HG03280 (cell line): ENCODE results near the gene B4GALT3.

ENCODE experiments used
- ATAC-seq: cut with Tn5 transposase; IDR thresholded peaks from one replicate; pipeline ENCODE4 v1.9.1; 2021; ENCODE audit warnings: mild to moderate bottlenecking, moderate library complexity; ENCODE audit not compliant: unreplicated experiment

B4GALT3 gene

GRCh38 chr1:161131523-161132409 lies 45.5 kb downstream of the B4GALT3 start:
- ATAC-seq: no peak

- ATAC-seq: no peak
Measured at GRCh38 chr1:161130266-161130665, 47.0 kb downstream of the B4GALT3 start.

DNA sequence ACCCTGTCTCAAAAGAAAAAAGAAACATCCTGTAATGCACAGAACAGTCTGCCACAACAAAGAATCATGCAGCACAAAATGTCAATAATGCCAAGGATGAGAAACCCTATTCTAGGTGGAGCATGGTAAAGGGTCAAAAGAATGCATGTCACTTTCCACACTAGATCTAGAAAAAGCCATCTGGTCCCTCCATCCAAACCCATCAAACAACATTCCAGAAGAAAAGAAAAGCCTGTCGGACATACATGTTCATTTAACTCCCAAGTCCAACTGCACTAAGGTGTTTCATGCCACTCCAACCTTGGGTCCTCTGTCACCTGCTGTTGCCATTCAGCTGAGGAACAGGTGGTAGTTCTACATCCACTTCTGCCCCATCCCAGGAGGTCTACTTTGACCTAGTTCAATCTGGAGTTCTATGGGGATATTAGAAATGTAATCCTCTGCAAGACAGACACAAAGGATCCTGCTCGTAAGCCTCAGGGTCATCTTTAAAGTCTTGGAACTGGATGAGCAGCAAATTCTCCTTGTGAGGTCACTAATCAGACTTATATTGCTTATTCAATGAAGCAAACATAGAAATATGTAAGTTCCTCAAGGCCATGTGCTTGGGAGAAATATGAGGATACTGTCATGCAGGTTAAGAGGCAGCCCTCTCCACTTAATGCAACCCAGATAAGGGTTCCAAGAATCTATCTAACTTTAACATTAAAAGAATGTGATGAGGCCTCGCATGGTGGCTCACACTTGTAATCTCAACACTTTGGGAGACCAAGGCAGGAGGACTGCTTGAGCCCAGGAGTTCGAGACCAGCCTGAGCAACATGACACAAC lies 48.5 kb downstream of the B4GALT3 start:
- no peak for ATAC-seq

GRCh38 chr1:161127649-161128048 lies 49.7 kb downstream of the B4GALT3 start:
- no peak for ATAC-seq

DNA sequence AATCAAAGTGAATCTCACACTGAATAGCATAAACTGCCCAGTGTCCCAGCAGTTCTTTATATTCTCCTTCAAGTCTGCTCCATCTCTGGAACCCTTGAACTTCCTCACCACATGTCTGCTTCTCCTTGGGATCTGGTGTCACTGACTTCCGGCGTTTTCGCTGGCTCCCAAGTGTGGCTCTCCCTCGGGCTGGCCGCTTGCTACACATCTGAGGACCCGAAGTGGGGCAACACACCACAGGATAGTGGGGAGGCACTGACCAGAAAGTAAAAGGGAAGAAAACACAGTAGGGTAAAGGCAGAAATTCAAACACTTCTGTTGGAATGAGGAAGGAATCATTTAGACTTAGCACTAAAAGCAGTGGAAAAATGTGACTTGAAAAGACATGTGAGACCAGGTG lies 54.3 kb downstream of the B4GALT3 start:
- ATAC-seq: no peak

- no peak for ATAC-seq
Measured at GRCh38 chr1:161121834-161122233, 55.5 kb downstream of the B4GALT3 start.
